K562 (cell line): ENCODE measurements around the gene PPP1R36. TPM values are rescaled to one million over a fixed set of nuclear protein-coding genes. Genes with fewer than 3 reads are reported as not detected.

Experiments used
- ATAC-seq: fragments of 200-7000 bp; cut with Tn5 transposase; 3 replicates; pipeline ENCODE4 v1.9.1; 2020; ENCODE audit warnings: moderate library complexity
- BruUV-seq: library from RNA; stranded (reverse); fragments of 400-500 nt; replicated peaks from 2 replicates; lab custom pipeline; 2021; lab: Mats Ljungman, UMichigan
- CTCF ChIA-PET: fragments of 300-600 bp; formaldehyde crosslinking; extraction: SDS; loops from one replicate; lab custom pipeline; 2021; ENCODE audit warnings: low intra/inter-chr PET ratio; lab: Yijun Ruan, JAX
- POLR2A ChIA-PET: fragments of 300-600, 350-650 bp; sonication (Branson Sonifier 250); formaldehyde crosslinking; extraction: SDS; loops from one replicate; lab custom pipeline; 2021; ENCODE audit warnings: antibody characterized with exemption, inconsistent platforms; lab: Yijun Ruan, JAX
- DNase-seq, 4 experiments: peaks; one replicate each; pipeline versions ENCODE4 v3.0.0 to v3.0.0-alpha.2; 2011 to 2018; ENCODE audit warnings: low spot score in 3 of 4, mixed read lengths in 3 of 4; ENCODE audit errors: extremely low read depth in 1 of 4
- FAIRE-seq: peaks from 2 replicates; lab custom pipeline; 2011; peaks lifted over from hg19 to GRCh38; lab: Jason Lieb, UNC
- H2AFZ ChIP-seq: 2 replicates; pipeline ENCODE4 v1.6.0; 2011; ENCODE audit warnings: low read depth, low read length, control low read depth, inconsistent platforms
- H3K27ac ChIP-seq: fragments of 200-600 bp; 3 replicates; pipeline ENCODE4 v1.8.0; 2011; ENCODE audit warnings: low read depth, mild to moderate bottlenecking, control low read depth, inconsistent platforms, low read length, moderate library complexity, mixed read lengths; ENCODE audit errors: extremely low read depth
- H3K27me3 ChIP-seq, 2 experiments: fragments of 300-600 bp in 1 of 2; 2 replicates in 1 of 2; 3 replicates in 1 of 2; pipeline versions ENCODE4 v1.6.0 to v1.8.0; 2011; ENCODE audit warnings: inconsistent platforms in 2 of 2, low read length in 2 of 2, mild to moderate bottlenecking in 1 of 2, mixed read lengths in 1 of 2, moderate library complexity in 1 of 2; ENCODE audit not compliant: control insufficient read depth in 2 of 2, insufficient read depth in 2 of 2
- H3K36me3 ChIP-seq: fragments of 300-600 bp; 3 replicates; pipeline ENCODE4 v1.8.0; 2011; ENCODE audit warnings: mild to moderate bottlenecking, low read length, inconsistent platforms; ENCODE audit not compliant: control insufficient read depth, insufficient read depth
- H3K4me1 ChIP-seq, 2 experiments: fragments of 200-600 bp in 1 of 2; replicated peaks in 1 of 2; 2 replicates in 1 of 2; 3 replicates in 1 of 2; pipeline versions ENCODE4 v1.5.1 to v1.8.0; 2011; ENCODE audit warnings: inconsistent platforms in 2 of 2, low read length in 2 of 2, mild to moderate bottlenecking in 1 of 2, mixed read lengths in 1 of 2, moderate library complexity in 1 of 2; ENCODE audit not compliant: control insufficient read depth in 2 of 2, insufficient read depth in 2 of 2
- H3K4me2 ChIP-seq: 2 replicates; pipeline ENCODE4 v1.6.1; 2011; ENCODE audit warnings: low read length, control low read depth, inconsistent platforms, mixed read lengths; ENCODE audit not compliant: insufficient read depth
- H3K4me3 ChIP-seq: fragments of 200-600 bp; sonication (generic), shearing (Covaris generic); 2 replicates; pipeline ENCODE4 v1.5.1; 2016; ENCODE audit warnings: control low read depth, inconsistent platforms
- H3K79me2 ChIP-seq: fragments of 200-600 bp; 3 replicates; pipeline ENCODE4 v1.8.0; 2011; ENCODE audit warnings: low read length, inconsistent platforms; ENCODE audit not compliant: control insufficient read depth, insufficient read depth
- H3K9ac ChIP-seq, 2 experiments: 2 replicates each; pipeline versions ENCODE4 v1.6.0 to v1.6.1; 2011; ENCODE audit warnings: low read depth in 2 of 2, low read length in 2 of 2, control low read depth in 1 of 2, inconsistent platforms in 1 of 2, mild to moderate bottlenecking in 1 of 2, mixed read lengths in 1 of 2; ENCODE audit not compliant: insufficient read depth in 1 of 2
- H3K9me1 ChIP-seq: one replicate; pipeline ENCODE4 v1.6.0; 2011; ENCODE audit warnings: inconsistent platforms, mild to moderate bottlenecking, low read length, moderate library complexity; ENCODE audit not compliant: control insufficient read depth, insufficient read depth
- H3K9me3 ChIP-seq: replicated peaks from 2 replicates; pipeline ENCODE4 v1.5.1; 2011; ENCODE audit warnings: low read depth, low read length, inconsistent platforms; ENCODE audit not compliant: control insufficient read depth, insufficient read depth
- H4K20me1 ChIP-seq: replicated peaks from 2 replicates; pipeline ENCODE4 v1.6.1; 2011; ENCODE audit warnings: low read length, inconsistent platforms, mixed read lengths; ENCODE audit not compliant: control insufficient read depth, insufficient read depth
- CBX1 ChIP-seq: sonication (generic); IDR thresholded peaks from 2 replicates; pipeline ENCODE4 v1.6.1; 2016; ENCODE audit warnings: antibody characterized with exemption, low read depth, mild to moderate bottlenecking
- CREB1 ChIP-seq, 2 experiments: sonication (generic) in 1 of 2; formaldehyde crosslinking in 1 of 2; IDR thresholded peaks; 2 replicates each; pipeline versions ENCODE4 v1.6.1 to v1.8.0; 2012 to 2022; ENCODE audit warnings: inconsistent platforms in 1 of 2, mild to moderate bottlenecking in 1 of 2, missing genetic modification reagents in 1 of 2, moderate library complexity in 1 of 2
- CTBP1 ChIP-seq: fragments of 450-650 bp; IDR thresholded peaks from 2 replicates; pipeline ENCODE4 v1.6.1; 2016; ENCODE audit warnings: borderline replicate concordance
- DNMT1 ChIP-seq: fragments of 450-650 bp; IDR thresholded peaks from 2 replicates; pipeline ENCODE4 v1.6.1; 2016; ENCODE audit warnings: antibody characterized with exemption, mild to moderate bottlenecking
- GATA2 ChIP-seq: sonication (generic); formaldehyde crosslinking; IDR thresholded peaks from 2 replicates; pipeline ENCODE4 v1.4.0; 2020; ENCODE audit warnings: mild to moderate bottlenecking, missing genetic modification reagents
- HDAC2 ChIP-seq: fragments of 450-650 bp; IDR thresholded peaks from 2 replicates; pipeline ENCODE4 v1.6.1; 2016; ENCODE audit warnings: mild to moderate bottlenecking
- HNRNPUL1 ChIP-seq: fragments of 200-400 bp; formaldehyde crosslinking; IDR thresholded peaks from 2 replicates; pipeline ENCODE4 v1.6.1; 2017; ENCODE audit warnings: low read length
- PCBP1 ChIP-seq: fragments of 200-400 bp; formaldehyde crosslinking; IDR thresholded peaks from 2 replicates; pipeline ENCODE4 v1.6.1; 2018; ENCODE audit warnings: mild to moderate bottlenecking, low read depth, low read length; ENCODE audit not compliant: poor library complexity, severe bottlenecking
- PHF8 ChIP-seq: fragments of 200-600 bp; sonication (generic); IDR thresholded peaks from 2 replicates; pipeline ENCODE4 v1.6.1; 2012; ENCODE audit warnings: mixed run types, mild to moderate bottlenecking, inconsistent platforms, low read length, moderate library complexity, borderline replicate concordance
- POLR2AphosphoS5 ChIP-seq: IDR thresholded peaks from 2 replicates; pipeline ENCODE4 v1.6.1; 2011; ENCODE audit warnings: mild to moderate bottlenecking, low read depth, low read length, moderate library complexity; ENCODE audit not compliant: control insufficient read depth, insufficient read depth
- PTRF ChIP-seq: fragments of 450-650 bp; IDR thresholded peaks from 2 replicates; pipeline ENCODE4 v1.6.1; 2016; ENCODE audit warnings: mild to moderate bottlenecking, missing genetic modification characterization, missing compliant biosample characterization
- RHOXF2B ChIP-seq: fragments of 250-450 bp; sonication (Bioruptor Pico); conservative IDR thresholded peaks from 2 replicates; pipeline ENCODE4 v1.5.1; 2021
- SAP30 ChIP-seq: fragments of 200-600 bp; sonication (generic); IDR thresholded peaks from 2 replicates; pipeline ENCODE4 v1.6.1; 2012; ENCODE audit warnings: borderline replicate concordance, low read depth, mild to moderate bottlenecking, moderate library complexity, low read length, control low read depth, inconsistent platforms; ENCODE audit not compliant: insufficient read depth, poor library complexity, severe bottlenecking
- TBP ChIP-seq: optimal IDR thresholded peaks from 2 replicates; pipeline ENCODE3; 2011; ENCODE audit warnings: low read depth, low read length, improper control_type of control experiment
- USF2 ChIP-seq: sonication (generic); formaldehyde crosslinking; IDR thresholded peaks from 2 replicates; pipeline ENCODE4 v1.5.0; 2020; ENCODE audit warnings: missing genetic modification reagents
- ZBTB8A ChIP-seq: fragments of 450-650 bp; IDR thresholded peaks from 2 replicates; pipeline ENCODE4 v1.6.1; 2018; ENCODE audit warnings: mild to moderate bottlenecking, moderate library complexity; ENCODE audit not compliant: partially characterized antibody
- ZFX ChIP-seq: sonication (generic); formaldehyde crosslinking; IDR thresholded peaks from 2 replicates; pipeline ENCODE4 v1.8.0; 2022; ENCODE audit warnings: mild to moderate bottlenecking, missing genetic modification reagents, moderate library complexity
- ZNF165 ChIP-seq: fragments of 250-450 bp; sonication (Bioruptor Pico); IDR thresholded peaks from 2 replicates; pipeline ENCODE4 v1.4.0; 2020; ENCODE audit warnings: borderline replicate concordance
- ZNF639 ChIP-seq, 2 experiments: fragments of 200-800 bp in 1 of 2; sonication (Bioruptor generic) in 1 of 2; sonication (generic) in 1 of 2; formaldehyde crosslinking in 1 of 2; IDR thresholded peaks in 1 of 2; conservative IDR thresholded peaks in 1 of 2; 2 replicates each; pipeline versions ENCODE4 v1.5.0 to v1.6.1; 2016 to 2020; ENCODE audit warnings: missing compliant biosample characterization in 1 of 2, missing genetic modification characterization in 1 of 2, missing genetic modification reagents in 1 of 2
- WGBS: fragments of 100-300 bp; shearing (Covaris generic); methylation state at CpG from one replicate; pipeline ENCODE4 v1.1.6; 2016; ENCODE audit warnings: low coverage, mixed read lengths; ENCODE audit not compliant: insufficient coverage; ENCODE audit errors: missing lambda C conversion rate; 5-methylcytosine and 5-hydroxymethylcytosine counted together
- in situ Hi-C: fragments of 300-500 bp; cut with MboI; formaldehyde crosslinking; loops from 4 replicates; pipeline ENCODE4 v1.15.0; 2018; ENCODE audit warnings: inconsistent platforms, mixed read lengths
- intact Hi-C: fragments of 100-400 bp; cut with micrococcal nuclease; formaldehyde crosslinking; loops from 2 replicates; pipeline ENCODE4 v1.14.2; 2022
- polyA plus RNA-seq, 8 experiments: library from polyadenylated mRNA; depleted of rRNA in 4 of 8; stranded (reverse) in 5 of 8; unstranded in 3 of 8; fragments of >200 nt; fragmentation: Nextera tagmentation in 2 of 8; fragmentation: Illumina TruSeq in 1 of 8; extraction: Ambion mirVana in 2 of 8; extraction: Trizol in 1 of 8; gene quantifications; 2 replicates each; pipeline versions ENCODE4 v1.2.1 to v1.2.3, GENCODE V29; 2011 to 2014; ENCODE audit warnings: inconsistent platforms in 1 of 8, missing spikeins in 1 of 8
- total RNA-seq, 7 experiments: library from RNA; depleted of rRNA in 6 of 7; stranded (reverse); fragments of >200 nt in 6 of 7; fragmentation: Illumina TruSeq in 2 of 7; extraction: Trizol in 2 of 7; gene quantifications; 2 replicates each; pipeline versions ENCODE4 v1.2.1 to v1.2.3, GENCODE V29; 2011 to 2021; ENCODE audit warnings: low replicate concordance in 1 of 7

The PPP1R36 gene
- total and polyA plus RNA-seq, 9 of the 15 experiments (the other 6 are each of a cell fraction or from before 2014, with no cell fraction given) = 0.29 TPM; not detected in 8

- ChIA-PET CTCF (no interaction called here), POLR2A (interaction anchor here (0.6 to 1.9 kb wide), 3 partner anchors 9 to 47 kb away, joined by 3 to 4 read pairs (median 3); no protein-coding TSS in a partner anchor)
- DNase-seq (peak; percentile 71 to 86 (median 71)), ATAC-seq (peak; percentile 87), FAIRE-seq (peak; percentile 62)
- H3K9ac ChIP-seq = peak within 1 kb of the TSS; percentile 85 to 89
- no peaks in the 10 kb centered on the region for H3K9me3 ChIP-seq
- H3K4me2 ChIP-seq = peak within 1 kb of the TSS; percentile 78
- intact Hi-C loops = no loop called here
- in situ Hi-C loops = no loop called here
- H3K27me3 ChIP-seq = no peaks in the 10 kb centered on the region
- H3K79me2 ChIP-seq = peaks cover 49% of the 10 kb centered on the region
- H2AFZ ChIP-seq = peak within 1 kb of the TSS; percentile 90
- H3K4me3 ChIP-seq = peak within 1 kb of the TSS; percentile 64
- no peaks in the 10 kb centered on the region for H4K20me1 ChIP-seq
- WGBS = 4% methylated on average over 21 of the region's 87 CpGs
- no TSS peak for BruUV-seq
- H3K27ac ChIP-seq = peak within 1 kb of the TSS; percentile 91
- H3K4me1 ChIP-seq = peaks cover 25 to 38% of the 10 kb centered on the region in 2 experiments
- H3K9me1 ChIP-seq = no peaks in the 10 kb centered on the region
- no peaks in the 10 kb centered on the region; the same call in 2 of the 3 replicates for H3K36me3 ChIP-seq
- TF ChIP-seq TBP = peak; percentile 41
- TF ChIP-seq PCBP1 = peak; percentile 45
- TF ChIP-seq DNMT1 = no peak
- peak; percentile 66 for TF ChIP-seq PHF8
- TF ChIP-seq SAP30 = peak; percentile 50
- TF ChIP-seq ZNF639 (CRISPR knock-in tag; conservative IDR thresholded peaks at IDR 0.05 in 1 of 2, IDR thresholded peaks at IDR 0.05 in 1 of 2) = peak in 1 of 2 experiments; percentile 33; a peak in 1 of 4 replicates
- TF ChIP-seq CTBP1 = peak; percentile 86
- TF ChIP-seq ZBTB8A = no peak
- TF ChIP-seq HDAC2 = no peak
- TF ChIP-seq GATA2 (CRISPR knock-in tag) = no peak
- no peak for TF ChIP-seq RHOXF2B (CRISPR knock-in tag)
- TF ChIP-seq USF2 (CRISPR knock-in tag) = peak; percentile 88
- TF ChIP-seq ZFX = peak; percentile 69
- no peak for TF ChIP-seq ZNF165 (CRISPR knock-in tag)
- TF ChIP-seq HNRNPUL1 = no peak
- peak; percentile 12; the same call in 1 of the 2 replicates for TF ChIP-seq POLR2AphosphoS5
- no peak for TF ChIP-seq PTRF (tag)
- TF ChIP-seq CREB1 (IDR thresholded peaks at IDR 0.05) = 0 out of 2 replicates have a peak, but pooled peaks have one; percentile 15
- peak; percentile 51; the same call in 1 of the 2 replicates for TF ChIP-seq CREB1 (CRISPR knock-in tag; IDR thresholded peaks at IDR 0.05)
- 0 out of 2 replicates have a peak, but pooled peaks have one; percentile 16 for TF ChIP-seq CBX1
These were observed 46.1 kb upstream of the PPP1R36 start, which contains the start of gene ZBTB25 for GRCh38 chr14:64503434-64504309. Gene ZBTB25 (minus strand): TSS chr14:64503838. CDS start chr14:64490533, 13,305 bp downstream.
